GM21576 (cell line): ENCODE results near the gene FAM120B.
"Not testable (repeated sequence)": the region's sequence is repeated elsewhere in the genome, so short reads cannot be mapped to it uniquely, and the experiment has no call there.

Source experiments
- ATAC-seq: cut with Tn5 transposase; IDR thresholded peaks from one replicate; pipeline ENCODE4 v1.9.1; 2021; ENCODE audit warnings: mild to moderate bottlenecking, moderate library complexity; ENCODE audit not compliant: unreplicated experiment

FAM120B gene

DNA sequence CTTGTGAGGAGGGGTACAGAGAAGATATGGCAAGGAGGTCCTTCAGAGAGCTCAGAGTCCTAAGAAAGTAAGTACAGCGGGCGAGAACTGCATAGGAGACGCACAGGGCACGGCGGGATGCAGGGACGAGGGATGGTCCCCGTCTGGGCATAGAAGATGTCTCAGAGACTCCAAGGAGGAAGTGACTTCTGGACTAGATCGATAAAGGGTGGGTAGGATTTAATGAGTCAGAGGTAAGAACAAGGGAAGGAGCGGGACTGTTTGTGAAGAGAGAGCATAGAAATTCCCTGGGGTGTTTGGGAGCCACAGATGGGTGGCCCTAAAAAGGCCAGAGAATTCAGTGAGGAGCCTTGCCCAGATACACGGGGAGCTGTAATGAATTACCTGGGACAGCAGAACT is 69.1 kb downstream of the FAM120B start:
- ATAC-seq = no peak

DNA sequence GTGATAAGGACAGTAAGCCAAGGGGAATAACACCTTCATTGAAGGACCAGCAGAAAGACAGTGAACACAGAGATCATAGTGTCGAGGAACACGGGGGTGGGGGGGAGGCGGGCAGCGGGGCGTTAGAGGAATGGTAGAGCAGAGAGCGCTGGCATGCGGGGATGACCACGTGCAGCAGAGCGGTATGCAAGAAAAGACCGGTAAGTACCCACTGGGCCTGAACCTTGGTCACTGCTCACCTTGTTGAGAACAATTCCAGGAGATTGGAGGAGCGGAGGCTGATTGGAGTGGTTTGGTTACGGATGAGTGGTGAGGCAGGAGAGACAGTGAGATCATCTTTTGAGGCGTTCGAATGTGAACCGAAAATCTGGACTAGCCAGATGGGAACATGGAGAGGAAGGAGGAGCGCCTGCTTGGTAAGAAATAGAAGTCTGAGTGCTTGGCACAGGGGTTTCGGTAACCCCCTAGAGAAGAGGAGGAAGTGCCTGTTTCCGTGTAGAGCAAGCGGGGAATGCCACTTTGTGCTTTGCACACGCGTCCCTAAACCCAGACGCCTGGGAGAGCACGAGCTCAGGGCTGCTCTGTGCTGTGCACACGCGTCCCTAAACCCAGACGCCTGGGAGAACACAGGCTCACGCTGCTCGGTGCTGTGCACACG is 70.0 kb downstream of the FAM120B start:
- ATAC-seq = no peak

GRCh38 chr6:170378502-170378901 is 71.9 kb downstream of the FAM120B start:
- no peak for ATAC-seq

DNA sequence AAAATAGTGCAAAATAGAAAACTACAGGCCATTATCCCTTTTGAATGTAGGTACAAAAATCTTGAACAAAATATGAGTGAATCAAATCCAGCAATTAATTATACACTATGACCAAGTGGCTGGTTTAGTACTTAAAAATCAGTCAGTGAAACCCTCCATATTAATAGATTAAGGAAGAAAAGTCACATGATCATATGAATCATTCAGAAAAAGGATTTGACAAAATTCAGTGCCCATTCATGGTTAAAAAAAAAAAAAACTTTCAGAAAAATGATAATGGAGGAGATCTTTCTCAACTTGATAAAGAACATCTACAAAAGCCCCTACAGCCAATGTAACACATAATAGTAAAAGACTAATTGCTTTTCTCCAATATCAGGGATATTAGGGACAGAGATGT is 75.0 kb downstream of the FAM120B start:
- no peak for ATAC-seq

DNA sequence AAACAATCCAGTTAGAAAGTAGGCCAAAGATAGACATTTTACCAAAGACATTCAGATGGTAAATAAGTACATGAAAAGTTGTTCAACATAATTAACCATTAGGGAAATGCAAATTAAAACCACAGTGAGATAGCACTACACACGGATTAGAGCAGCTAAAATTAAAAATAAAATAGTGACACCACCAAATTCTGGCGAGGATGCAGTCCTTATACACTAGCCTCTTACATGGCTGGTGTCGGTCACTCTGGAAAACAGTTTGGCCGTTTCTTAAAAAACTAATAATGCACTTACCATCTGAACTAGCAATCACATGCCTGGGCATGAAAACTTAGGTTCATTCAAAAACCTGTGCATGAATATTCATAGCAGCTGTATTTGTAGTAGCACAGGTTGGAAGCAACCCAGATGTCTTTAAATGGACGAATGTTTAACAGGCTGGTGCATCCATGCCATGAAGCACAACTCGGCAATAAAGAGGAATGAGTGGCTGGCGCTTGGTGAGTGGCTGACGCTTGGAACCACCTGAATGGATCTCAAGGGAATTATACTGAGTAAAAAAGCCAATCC is 77.0 kb downstream of the FAM120B start:
- no peak for ATAC-seq

DNA sequence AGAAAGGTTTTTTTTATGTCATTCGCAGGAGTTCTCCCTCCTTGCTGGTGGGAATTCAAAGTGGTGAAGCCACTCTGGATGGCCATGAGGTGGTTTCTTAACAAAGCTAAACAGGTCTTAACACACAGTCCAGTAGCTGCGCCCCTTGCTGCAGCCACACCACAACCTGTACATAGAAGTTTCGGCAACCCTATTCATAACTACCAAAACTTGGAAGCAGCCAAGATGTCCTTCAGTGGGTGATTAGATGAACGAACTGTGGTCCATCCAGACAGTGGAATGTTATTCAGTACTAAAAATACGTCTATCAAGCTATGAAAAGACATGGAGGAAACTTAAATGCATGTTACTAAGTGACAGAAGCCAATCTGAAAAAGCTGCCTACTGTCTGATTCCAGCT is 78.9 kb downstream of the FAM120B start:
- ATAC-seq = no peak

- no peak for ATAC-seq
These were observed 81.6 kb downstream of the FAM120B start for GRCh38 chr6:170388113-170388512.

GRCh38 chr6:170393033-170393432 is 86.5 kb downstream of the FAM120B start:
- ATAC-seq = no peak

DNA sequence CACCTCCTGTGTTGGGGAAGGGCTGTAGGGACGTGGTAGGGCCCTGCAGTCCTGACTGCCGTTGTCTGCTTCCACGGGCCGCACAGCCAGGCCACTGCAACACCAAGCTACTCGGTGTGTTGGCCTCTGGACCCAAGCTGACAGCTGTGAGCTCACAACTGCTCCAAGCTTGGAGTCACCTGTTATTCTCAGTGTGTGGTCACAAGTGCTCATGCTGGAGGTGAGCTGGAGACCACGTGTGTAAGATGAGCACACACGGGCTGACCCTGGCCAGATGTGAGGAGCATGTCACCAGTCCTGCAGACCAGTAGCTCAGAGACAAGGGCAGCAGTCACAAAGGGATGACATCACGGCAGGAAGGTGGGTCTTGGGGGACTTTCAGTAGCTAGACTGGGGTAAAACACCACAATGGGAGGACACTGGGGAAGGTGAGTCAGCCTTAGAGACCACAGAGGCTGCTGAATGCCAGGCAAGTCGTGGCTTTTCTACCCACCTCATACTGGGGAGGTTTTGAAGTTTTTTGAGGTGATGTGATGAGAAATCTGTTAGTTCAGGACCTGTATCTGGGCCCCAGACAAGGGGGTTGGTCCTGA is 87.3 kb downstream of the FAM120B start:
- no peak for ATAC-seq

GRCh38 chr6:170394980-170395379 is 88.4 kb downstream of the FAM120B start:
- ATAC-seq = no peak

DNA sequence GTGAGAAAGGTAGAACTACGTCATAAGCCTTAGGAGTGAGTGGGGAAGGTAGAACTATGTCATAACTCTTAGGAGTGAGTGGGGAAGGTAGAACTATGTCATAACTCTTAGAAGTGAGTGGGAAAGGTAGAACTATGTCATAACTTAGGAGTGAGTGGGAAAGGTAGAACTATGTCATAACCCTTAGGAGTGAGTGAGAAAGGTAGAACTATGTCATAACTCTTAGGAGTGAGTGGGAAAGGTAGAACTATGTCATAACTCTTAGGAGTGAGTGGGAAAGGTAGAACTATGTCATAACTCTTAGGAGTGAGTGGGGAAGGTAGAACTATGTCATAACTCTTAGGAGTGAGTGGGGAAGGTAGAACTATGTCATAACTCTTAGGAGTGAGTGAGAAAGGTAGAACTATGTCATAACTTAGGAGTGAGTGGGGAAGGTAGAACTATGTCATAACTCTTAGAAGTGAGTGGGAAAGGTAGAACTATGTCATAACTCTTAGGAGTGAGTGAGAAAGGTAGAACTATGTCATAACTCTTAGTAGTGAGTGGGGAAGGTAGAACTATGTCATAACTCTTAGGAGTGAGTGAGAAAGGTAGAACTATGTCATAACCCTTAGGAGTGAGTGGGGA is 92.3 kb downstream of the FAM120B start:
- ATAC-seq = not testable (repeated sequence)

GRCh38 chr6:170399955-170400558 is 93.5 kb downstream of the FAM120B start:
- not testable (repeated sequence) for ATAC-seq

- ATAC-seq = no peak
These were observed 95.9 kb downstream of the FAM120B start for GRCh38 chr6:170402318-170403040.

DNA sequence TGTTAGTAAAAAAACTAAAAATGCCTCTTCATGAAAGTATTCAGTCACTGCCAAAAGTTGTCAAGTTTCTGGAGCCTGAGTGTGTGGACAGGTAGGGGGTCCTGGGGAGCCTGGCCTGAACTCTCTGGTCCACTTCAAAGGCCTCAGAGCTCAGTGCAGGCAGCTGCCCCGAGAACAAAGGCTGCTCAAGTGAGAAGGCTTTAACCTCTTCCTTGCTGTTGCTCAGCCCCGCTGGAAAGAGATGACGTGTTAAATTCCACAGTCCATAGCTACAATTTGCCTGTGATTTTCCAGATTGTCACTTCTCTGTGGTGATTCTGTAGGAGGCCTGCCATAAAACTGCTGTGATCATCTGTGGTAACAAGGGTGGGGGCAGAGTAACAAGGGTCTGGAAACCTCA is 96.9 kb downstream of the FAM120B start:
- no peak for ATAC-seq

DNA sequence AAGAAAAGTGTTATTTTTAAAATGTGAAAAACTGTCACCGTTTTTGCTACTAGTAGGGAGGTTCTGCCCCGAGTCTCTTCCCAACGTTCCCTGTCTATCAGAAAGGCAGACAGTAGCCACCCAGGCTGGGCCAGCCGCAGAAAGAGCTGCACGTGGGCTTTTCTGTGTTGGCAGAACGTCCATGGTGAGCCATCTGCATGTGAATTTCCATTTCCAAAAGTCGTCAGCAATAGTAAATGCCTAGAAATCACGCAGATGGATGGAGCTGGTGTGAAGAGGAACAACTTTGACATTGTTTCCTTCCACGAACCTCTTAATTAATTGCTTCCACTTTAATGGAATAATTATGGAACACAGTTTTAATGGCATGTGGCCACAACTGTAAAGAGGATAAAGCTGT is 97.5 kb downstream of the FAM120B start:
- ATAC-seq = no peak

GRCh38 chr6:170404697-170405096 is 98.1 kb downstream of the FAM120B start:
- ATAC-seq = no peak

DNA sequence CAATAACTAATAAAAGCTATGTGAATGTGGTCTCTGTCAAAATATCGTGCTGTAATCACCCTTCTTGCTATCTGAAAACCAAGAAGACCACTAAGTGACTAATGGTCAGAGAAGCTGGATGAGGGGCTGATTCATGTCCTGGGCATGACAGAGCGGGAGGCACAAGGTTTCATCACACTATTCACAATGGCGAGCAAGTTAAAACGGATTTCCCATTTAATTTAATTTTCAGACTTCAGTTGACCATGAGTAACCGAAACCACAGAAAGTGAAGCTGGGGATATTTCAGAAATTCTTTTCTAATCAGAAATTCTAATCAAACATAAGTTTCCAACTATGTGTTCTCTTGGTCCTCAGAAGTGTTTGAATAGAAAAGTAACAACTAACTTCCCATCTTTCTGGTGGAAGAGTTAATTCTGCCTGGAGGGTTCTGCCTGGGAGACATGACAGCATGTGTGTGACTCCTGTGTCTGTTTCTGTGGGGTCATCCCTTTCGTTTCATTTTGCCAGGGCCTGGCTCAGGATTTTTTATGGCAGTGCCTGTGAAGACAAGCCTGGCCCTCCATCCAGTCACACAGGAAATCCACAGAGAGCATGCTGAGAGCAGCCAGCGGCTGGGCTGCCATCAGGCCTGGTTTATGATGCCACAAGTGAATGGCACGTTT is 98.9 kb downstream of the FAM120B start:
- ATAC-seq = no peak

DNA sequence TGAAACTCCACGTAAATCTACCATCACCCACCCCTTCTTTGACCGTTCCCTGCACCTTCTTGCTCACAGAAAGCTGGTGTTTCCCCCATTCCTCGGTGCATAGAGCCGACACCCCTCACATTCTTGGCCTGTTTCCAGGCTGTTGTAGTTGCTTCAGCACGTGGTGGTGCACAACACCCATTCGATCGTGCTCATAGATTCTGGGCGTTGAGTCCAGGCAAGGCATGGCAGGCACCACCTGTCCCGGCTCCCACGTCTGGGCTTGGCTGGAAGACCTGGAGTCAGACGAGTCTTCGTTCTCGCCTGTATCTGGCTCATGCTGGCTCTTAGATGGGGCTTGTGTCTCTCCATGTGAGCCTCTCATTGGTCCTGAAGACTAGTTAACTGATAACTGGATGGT is 100.6 kb downstream of the FAM120B start:
- ATAC-seq = no peak

GRCh38 chr6:170407932-170408331 is 101.4 kb downstream of the FAM120B start:
- ATAC-seq = no peak

GRCh38 chr6:170409746-170410145 is 103.2 kb downstream of the FAM120B start:
- ATAC-seq = not testable (repeated sequence)

GRCh38 chr6:170410241-170410640 is 103.7 kb downstream of the FAM120B start:
- ATAC-seq = no peak
